G401 (cell line): Measurements from ENCODE around the gene SMARCC2. TPM values are rescaled to one million over a fixed set of nuclear protein-coding genes. Genes with fewer than 3 reads are reported as not detected.
"Not testable (repeated sequence)": the region's sequence is repeated elsewhere in the genome, so short reads cannot be mapped to it uniquely, and the experiment has no call there.

Experiments used
- DNase-seq: peaks from one replicate; pipeline ENCODE4 v3.0.0-alpha.2; 2015; ENCODE audit warnings: low spot score
- in situ Hi-C: cut with HindIII; loops from 2 replicates; pipeline ENCODE4 v1.10.0; 2016; ENCODE audit warnings: low sequenced_read_pairs, mixed read lengths
- total RNA-seq: library from RNA; depleted of rRNA; stranded (reverse); fragments of >200 nt; shearing (Covaris generic); gene quantifications from 2 replicates; pipeline ENCODE4 v1.2.3, GENCODE V29; 2014

Gene SMARCC2
- total RNA-seq, 1 experiment from 2014 or later = 18.4 TPM

DNA sequence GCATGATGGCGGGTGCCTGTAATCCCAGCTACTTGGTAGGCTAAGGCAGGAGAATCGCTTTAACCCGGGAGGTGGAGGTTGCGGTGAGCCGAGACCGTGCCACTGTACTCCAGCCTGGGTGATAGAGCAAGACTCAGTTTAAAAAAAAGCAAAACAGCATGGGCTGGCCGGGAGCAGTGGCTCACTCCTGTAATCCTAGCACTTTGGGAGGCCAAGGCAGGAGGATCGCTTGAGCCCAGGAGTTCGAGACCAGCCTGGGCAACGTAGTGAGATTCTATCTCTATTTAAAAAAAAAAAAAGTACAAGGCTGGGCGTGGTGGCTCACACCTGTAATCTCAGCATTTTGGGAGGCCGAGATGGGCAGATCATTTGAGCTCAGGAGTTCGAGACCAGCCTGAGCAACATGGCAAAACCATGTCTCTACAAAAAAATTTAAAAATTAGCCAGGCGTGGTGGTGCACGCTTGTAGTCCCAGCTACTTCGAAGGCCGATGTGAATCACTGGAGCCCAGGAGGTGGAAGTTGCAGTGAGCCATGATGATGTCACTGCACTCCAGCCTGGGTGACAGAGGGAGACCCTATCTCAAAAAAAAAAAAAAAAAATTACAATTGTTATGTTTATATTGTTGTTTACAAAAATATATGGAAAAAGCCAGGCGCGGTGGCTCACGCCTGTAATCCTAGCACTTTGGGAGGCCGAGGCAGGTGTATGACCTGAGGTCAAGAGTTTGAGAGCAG, 32.7 kb downstream of the SMARCC2 start:
- DNase-seq, in situ Hi-C loops: not testable (repeated sequence)

DNA sequence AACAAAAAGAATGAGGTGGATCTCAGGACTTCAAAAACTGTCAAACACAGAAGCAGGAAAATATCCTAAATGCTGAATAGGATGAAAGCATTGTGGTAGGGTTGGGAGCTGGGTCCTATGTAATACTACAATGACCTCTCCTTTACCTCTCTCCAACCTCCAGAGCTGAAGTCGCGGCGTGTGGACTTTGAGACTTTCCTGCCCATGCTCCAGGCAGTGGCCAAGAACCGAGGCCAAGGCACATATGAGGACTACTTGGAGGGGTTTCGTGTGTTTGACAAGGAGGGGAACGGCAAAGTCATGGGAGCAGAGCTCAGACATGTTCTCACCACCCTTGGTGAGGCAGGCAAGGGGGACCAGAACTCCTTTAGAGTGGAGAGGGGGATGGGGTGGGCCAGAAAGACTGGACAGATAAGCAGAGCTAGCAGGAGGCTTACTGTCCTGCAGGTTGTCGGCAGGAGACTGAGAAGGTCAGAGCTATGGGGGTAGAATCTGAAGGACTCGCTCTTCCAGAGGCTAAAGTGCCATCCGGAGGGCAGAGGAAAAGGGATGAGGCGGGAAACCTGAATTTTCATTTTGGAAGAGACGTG, 33.9 kb downstream of the SMARCC2 start:
- no peak for DNase-seq
- in situ Hi-C loops = no loop called here

DNA sequence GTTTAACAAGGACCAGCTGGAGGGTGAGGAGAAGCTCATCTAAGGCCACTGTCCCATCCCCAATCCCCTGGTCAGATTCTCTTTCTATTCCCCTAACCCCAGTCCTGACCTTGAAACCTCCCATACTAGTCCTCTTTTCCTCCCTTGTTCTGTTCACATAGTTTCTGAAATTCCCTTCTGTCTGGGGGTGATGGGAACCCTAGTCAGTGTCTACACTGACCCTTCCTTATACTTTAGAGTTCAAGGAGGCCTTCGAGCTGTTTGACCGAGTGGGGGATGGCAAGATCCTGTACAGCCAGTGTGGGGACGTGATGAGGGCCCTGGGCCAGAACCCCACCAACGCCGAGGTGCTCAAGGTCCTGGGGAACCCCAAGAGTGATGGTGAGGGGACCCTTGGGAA, 34.5 kb downstream of the SMARCC2 start:
- DNase-seq = no peak
- in situ Hi-C loops = no loop called here

DNA sequence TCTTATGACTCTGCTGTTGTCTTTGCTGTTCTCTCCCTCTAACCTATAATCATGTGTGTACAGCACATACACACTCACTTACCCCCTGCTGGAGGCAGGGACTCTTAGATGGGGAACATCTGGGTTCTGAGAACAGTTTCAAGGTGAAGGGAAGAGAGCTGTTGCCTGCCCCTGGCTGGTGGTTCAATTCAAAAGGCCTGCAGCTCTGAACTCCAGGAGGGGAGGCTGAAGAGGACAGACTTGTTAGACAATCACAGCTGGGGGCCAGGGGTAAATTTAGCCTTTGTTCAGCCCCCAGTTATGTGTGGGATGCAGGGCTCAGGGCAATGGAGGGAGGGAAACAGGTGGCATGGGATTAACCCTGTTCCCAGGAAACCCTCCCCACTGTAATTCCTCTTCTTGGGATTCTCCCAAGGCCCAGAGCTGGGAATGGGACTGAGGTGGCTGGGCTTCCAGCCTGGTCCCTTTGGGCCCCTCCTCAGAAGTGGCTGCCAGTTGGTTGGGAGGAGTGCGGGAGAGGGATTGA, 35.0 kb downstream of the SMARCC2 start:
- DNase-seq = no peak
- in situ Hi-C loops = no loop called here

DNA sequence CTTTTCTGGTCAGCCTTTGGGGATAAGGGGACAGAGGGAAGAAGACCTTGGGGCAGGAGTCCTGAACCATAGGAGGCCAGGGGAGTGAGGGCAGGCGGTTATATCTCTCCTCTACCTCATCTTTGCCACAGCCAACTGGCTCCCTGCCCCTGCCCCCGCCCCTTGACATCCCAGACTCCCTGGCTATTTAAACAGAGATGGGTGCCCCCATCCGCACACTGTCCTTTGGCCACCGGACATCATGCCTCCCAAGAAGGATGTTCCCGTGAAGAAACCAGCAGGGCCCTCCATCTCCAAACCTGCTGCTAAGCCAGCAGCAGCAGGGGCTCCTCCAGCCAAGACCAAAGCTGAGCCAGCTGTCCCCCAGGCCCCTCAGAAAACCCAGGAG, 35.6 kb downstream of the SMARCC2 start:
- in situ Hi-C loops = no loop called here

DNA sequence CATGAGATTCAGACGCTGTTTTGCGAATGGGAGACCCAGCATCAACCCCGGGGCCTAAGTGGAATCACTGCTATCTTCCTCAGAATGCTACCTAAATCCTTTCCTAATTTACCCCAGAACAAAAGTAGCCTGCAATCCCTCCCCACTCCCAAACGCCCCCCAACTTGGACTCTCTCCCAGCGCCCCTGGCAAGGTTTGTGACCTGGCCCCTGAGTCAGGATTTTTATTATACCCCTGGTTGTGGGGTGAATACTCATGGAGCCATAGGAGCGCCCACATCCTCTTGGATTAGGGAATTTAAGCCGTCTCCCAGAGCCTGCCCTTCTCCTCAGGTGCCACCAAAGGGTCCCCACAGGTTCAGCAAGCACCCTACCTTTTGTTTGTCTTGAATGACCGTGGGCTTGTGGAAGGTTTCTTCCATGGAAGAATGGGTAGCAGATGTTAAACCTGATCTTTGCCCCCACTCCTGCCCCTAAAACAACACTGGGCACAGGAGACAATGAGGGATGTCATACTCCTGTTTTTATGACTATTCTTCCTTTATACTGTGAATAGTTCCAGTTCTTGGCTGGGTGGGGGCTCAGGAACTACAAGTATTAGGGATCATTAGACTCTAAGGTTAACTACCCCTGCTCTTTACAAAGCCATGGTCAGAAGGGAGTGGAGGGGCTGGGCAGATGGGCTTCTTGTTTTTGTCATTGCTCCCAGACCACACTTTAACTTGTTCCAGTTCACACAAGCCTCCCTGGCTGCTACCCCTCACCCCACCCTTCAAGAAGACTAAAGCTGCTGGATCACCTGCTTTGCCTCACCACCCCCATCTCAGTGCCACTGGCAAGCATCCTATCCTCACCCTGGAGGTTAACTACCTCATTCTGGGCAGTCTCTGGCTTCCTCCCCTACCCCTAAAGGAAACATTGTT, 36.3 kb downstream of the SMARCC2 start:
- DNase-seq = no peak
- in situ Hi-C loops = no loop called here

More for the DNA sequence above, 35.6 kb downstream of the SMARCC2 start:
- DNase-seq = no peak

DNA sequence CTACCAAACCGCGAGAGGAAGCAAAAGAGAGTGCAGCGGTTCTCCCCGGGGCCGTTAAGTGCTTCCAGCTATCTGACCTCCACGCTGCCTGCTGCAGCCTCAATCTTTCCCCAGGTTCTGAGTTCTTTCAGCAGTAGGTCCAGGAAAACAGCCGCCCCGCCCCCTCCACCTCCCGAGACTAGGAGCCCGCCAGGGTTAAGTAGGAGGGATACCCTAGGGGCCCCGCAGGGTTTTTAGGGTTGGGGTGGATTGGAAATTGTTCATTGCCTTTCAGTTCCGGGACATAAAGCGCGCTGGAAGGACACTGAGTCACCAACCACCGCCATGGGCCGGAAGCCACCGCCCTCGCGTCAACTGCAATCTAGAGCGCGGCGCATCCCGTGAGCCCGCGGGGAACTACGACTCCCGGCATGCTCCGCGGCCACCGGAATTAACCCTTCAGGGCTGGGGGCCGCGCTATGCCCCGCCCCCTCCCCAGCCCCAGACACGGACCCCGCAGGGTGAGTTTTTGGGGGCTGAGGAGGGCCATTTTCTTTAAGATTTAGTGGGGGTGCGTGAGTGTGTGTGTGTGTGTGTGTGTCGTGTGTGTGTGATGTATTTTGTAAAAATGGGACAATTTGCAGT, 37.0 kb downstream of the SMARCC2 start, which contains the start of gene MYL6B:
Gene MYL6B, plus strand, starts transcription at position 456 of the 624 bp plus-strand sequence. CDS start 1,332 bp downstream, outside the sequence.
- in situ Hi-C loops = no loop called here
- DNase-seq = peak; percentile 91

DNA sequence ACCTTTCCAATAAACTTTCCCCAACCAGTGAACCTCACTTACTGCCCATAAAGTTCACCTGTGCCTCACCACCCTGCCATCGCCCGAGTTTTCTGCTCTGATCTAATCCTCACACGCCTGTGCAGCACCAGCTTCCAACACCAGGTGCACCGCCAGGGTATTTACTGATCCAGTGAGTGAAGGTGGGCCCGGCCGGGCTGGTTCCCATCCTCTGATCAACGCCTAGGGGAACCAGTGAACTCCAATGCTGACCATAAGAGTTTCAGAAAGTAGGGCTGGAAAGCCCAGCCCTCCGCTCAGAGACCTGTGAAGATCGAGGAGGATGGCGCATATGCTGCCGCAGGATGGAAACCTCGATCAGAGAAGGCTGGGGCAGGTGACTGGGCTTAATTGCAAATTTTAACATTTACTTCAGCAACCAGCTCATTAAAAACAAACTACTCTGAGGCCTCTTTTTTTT, 37.6 kb downstream of the SMARCC2 start:
- in situ Hi-C loops = no loop called here
- peak; percentile 56 for DNase-seq

DNA sequence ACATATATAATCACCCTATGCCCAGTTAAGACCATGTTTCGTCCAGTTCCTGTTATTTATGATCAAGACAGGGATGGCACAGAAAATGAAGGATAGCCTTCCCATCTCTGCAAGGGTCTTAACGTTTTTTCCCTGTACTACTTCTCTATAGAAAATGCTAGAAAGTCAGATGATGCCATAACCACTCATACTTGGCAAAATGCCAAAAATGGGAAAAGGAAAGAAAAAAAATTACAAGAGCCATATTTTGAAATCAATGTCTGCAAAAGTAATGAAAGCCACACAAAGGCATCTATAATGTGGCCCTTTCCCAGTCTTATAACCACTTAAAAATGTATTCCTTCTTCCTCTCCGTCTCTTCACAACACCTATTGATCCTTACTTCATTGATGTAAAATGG, 38.7 kb downstream of the SMARCC2 start:
- in situ Hi-C loops = no loop called here
- no peak for DNase-seq

DNA sequence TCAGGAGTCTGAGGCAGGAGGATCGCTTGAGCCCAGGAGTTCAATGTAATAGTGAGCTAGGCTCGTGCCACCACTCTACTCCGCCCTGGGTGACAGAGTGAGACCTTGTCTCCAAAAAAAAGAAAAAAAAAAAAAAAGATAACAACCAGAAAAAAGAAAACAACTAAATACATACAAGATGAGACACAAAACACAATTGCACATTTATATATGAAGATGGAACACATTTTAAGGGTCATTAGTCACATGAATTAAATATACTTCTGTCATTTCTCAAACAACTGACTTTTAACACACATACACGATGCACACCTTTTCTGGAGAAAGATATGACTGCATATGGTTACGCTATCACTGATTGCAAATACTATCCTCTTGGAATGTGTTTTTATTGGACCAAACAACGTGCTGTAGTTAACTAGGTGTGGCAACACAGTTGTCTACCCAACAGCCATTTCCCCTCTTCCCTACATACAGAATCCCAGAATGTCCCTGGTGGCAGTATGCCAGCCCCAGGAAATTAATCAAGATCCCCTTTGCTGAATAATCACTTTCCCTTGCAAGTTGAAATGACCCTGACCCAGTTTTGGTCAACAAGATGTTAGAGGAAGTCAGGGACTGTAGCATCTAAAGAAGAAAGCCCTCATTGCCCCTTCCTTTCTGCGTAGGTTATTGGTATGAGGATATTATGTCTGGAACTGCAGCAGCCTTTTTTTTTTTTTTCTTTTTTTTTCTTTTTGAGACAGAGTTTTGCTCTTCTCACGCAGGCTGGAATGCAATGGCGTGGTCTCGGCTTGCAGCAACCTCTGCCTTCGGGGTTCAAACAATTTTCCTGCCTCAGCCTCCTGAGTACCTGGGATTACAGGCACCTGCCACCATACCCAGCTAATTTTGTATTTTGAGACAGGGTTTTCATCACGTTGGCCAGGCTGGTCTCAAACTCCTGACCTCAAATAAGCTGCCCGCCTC, 42.5 kb downstream of the SMARCC2 start:
- in situ Hi-C loops = no loop called here
- no peak for DNase-seq

DNA sequence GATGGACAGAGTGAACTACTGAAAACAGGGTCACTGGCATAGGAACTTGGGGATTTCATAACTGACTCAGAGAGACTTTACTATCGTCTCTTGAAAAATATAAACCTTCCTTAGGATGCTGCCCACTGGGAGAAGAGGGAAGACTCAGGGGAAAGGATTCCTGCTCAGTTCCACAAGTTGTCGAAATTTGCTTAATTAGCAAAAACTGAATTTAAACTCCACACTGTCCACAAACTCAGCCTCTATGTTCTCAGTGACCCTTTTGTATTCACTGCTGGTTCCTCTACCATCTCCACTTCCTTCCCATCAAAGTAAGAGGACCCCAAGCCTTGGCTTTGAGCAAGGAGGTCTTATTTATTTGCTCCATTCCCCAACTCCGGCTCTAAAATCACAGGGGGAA, 44.1 kb downstream of the SMARCC2 start:
- in situ Hi-C loops = no loop called here
- DNase-seq = no peak

DNA sequence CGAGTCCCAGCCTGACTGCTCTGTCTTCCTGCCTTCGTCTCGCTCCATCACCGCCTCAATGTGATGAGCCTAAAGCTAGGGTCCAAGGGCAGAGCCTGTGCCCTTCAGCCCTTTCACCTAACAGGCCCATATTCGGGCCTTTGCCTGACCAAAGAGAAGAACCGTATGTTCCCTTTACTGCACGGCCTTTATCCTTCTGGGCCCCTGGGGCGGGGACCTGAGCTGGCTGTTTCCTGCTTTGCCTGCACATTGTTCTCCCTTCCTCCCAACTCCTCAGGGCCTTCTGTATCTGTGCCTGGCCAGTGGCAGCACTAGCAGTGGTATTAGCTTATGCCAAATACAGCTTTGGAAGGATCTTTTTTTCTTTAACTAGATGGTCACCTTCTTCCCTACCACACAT, 45.4 kb downstream of the SMARCC2 start:
- in situ Hi-C loops = no loop called here
- no peak for DNase-seq

DNA sequence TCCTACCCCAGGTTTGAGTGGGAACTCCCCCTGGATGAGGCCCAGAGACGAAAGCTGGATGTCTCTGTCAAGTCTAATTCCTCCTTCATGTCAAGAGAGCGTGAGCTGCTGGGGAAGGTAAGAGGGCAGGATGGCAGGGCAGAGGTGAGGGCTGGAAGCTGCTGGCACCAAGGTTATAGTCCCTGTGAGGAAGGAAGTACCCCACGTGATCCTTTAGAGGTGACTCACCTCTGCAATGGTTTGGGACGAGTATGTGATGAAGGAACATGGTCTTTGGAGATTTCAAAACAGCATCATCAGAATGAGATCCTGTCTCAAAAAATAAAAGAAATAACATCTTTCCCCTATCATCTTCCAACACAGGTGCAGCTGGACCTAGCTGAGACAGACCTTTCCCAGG, 46.1 kb downstream of the SMARCC2 start:
- in situ Hi-C loops = no loop called here

DNA sequence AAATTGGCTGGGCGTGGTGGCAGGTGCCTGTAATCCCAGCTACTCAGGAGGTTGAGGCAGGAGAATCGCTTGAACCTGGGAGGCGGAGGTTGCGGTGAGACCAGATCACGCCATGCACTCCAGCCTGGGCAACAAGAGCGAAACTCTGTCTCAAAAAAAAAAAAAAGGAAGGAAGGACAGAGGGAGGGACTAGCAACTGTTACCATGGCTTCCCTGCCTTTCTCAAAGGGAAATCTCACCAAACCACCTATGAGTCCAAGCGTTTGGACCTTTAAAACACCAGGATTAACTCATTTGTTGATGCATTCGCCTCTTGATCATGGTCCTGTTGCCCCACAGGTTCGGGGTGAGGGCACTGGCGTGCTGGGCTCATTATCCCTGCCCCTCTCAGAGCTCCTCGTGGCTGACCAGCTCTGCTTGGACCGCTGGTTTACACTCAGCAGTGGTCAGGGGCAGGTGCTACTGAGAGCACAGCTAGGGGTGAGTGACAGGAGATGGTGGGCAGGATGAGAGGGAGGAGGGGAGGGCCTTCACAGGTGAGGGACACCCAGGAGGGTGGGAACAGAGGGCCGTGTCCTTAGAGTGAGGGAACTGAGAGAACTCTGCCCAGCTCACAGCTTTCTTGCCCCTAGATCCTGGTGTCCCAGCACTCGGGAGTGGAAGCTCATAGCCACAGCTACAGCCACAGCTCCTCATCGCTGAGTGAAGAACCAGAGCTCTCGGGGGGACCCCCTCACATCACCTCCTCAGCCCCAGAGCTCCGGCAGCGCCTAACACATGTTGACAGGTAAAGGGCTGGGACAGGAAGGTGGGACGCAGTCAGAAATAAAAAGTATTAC, 47.1 kb downstream of the SMARCC2 start:
- no peak for DNase-seq
- in situ Hi-C loops = no loop called here

More for the DNA sequence above, 46.1 kb downstream of the SMARCC2 start:
- DNase-seq = no peak

DNA sequence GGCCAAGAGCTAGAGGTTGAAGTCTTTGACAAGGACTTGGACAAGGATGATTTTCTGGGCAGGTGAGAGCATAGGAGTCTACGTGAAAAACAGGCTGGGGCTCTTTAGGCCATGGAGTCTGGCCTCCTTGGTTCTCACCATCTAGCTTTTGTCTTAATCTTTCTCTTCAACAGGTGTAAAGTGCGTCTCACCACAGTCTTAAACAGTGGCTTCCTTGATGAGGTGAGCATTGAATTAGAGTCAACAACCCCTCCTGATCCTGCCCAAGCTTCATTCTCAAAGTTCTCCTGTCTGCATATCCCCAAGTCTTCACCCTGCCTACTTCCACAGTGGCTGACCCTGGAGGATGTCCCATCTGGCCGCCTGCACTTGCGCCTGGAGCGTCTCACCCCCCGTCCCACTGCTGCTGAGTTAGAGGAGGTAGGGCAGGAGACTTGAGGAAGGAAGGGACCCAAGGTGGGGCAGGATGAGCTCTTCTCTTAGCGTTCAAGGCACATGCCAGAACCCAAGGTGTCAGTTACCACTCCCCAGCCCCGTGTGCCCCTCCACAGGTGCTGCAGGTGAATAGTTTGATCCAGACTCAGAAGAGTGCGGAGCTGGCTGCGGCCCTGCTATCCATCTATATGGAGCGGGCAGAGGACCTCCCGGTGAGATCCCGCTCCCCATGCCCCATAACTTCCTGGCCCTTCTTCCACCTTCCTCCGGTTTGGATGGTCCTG, 51.3 kb downstream of the SMARCC2 start:
- in situ Hi-C loops = no loop called here

DNA sequence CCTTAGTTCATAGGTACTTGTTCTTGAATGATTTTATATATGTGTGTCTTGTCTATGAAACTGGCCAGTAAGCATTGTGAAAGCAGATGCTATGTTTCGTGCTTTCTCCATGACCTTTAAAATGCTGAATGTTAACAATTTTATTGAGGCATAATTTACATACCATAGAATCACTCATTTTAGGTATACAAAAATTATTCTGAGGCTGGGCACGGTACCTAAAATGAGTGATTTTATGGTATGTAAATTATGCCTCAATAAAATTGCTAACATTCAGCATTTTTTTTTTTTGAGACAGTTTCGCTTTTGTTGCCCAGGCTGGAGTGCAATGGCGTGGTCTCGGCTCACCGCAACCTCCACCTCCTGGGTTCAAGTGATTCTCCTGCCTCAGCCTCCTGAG, 54.4 kb downstream of the SMARCC2 start:
- in situ Hi-C loops = no loop called here
- no peak for DNase-seq

More for the DNA sequence above, 51.3 kb downstream of the SMARCC2 start:
- DNase-seq = no peak

DNA sequence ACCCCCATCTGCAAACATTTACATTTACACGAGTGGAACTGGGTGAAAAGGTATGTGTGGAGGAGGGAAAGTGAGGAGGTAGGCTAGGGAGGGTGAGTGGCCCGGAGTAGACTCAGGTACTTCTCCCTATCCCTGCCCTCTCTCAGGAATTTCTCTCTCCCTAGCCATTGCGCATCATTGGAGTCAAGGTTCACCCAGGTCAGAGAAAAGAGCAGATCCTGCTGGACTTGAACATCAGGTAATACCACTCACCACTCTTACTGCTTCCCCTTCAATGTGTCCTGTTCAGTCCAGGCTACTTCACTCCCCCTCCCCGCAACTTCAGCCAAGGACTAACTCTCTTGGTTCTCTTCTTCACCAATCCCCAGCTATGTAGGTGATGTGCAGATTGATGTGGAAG, 58.4 kb downstream of the SMARCC2 start:
- in situ Hi-C loops = no loop called here
- no peak for DNase-seq
